ENCODE measurements around the gene NDUFS1. TPM values are rescaled to one million over a fixed set of nuclear protein-coding genes. Genes with fewer than 3 reads are reported as not detected.
"Not testable (repeated sequence)": the region's sequence is repeated elsewhere in the genome, so short reads cannot be mapped to it uniquely, and the experiment has no call there.

The NDUFS1 gene
- total RNA-seq, 4 donors from 2014 or later = 37.0 to 118 (median 76.5) TPM

- TF ChIP-seq CTCF (IDR thresholded peaks at IDR 0.05) (no peak), EP300 (IDR thresholded peaks at IDR 0.05; ENCODE audit: low read depth) (no peak), POLR2A (IDR thresholded peaks at IDR 0.05) (no peak), POLR2AphosphoS5 (IDR thresholded peaks at IDR 0.05) (no peak)
- no peaks in the 10 kb centered on the region for H3K9me3 ChIP-seq
- intact Hi-C loops (cut with DNase I; ENCODE audit: low total_unique reads) (no loop called here), in situ Hi-C loops (cut with MboI; ENCODE audit: low pct_ligation_motif_present in 1 of 4, low pct_unique_long_range_greater_than_20kb in 1 of 4, low sequenced_read_pairs in 3 of 4) (no loop called here)
- H3K27ac ChIP-seq = no peak overlapping the region
- DNase-seq = no peak
- no peak overlapping the region for H3K4me3 ChIP-seq
- peaks cover 0 to 98% (median 44%) of the 10 kb centered on the region in 4 donors for H3K36me3 ChIP-seq
- 99 to 100% methylated on average over 2 of the region's 2 CpGs for WGBS, 2 donors (ENCODE audit: low coverage in 1 of 2)
- no peaks in the 10 kb centered on the region for H3K27me3 ChIP-seq
- no peaks in the 10 kb centered on the region for H3K4me1 ChIP-seq
These were observed 14.9 kb downstream of the NDUFS1 start for GRCh38 chr2:206144383-206144782.

GRCh38 chr2:206143451-206143850 is 15.8 kb downstream of the NDUFS1 start:
- WGBS, 2 donors (ENCODE audit: low coverage in 1 of 2) = 94 to 100% methylated on average over 4 of the region's 4 CpGs
- H3K9me3 ChIP-seq = no peaks in the 10 kb centered on the region
- no peak overlapping the region for H3K27ac ChIP-seq
- no peaks in the 10 kb centered on the region for H3K27me3 ChIP-seq
- H3K4me3 ChIP-seq = no peak overlapping the region
- in situ Hi-C loops (cut with MboI; ENCODE audit: low pct_ligation_motif_present in 1 of 4, low pct_unique_long_range_greater_than_20kb in 1 of 4, low sequenced_read_pairs in 3 of 4) = no loop called here
- H3K36me3 ChIP-seq = peaks cover 0 to 98% (median 45%) of the 10 kb centered on the region in 4 donors
- no peaks in the 10 kb centered on the region for H3K4me1 ChIP-seq
- no peak for DNase-seq
- intact Hi-C loops (cut with DNase I; ENCODE audit: low total_unique reads) = no loop called here
- no peak for TF ChIP-seq CTCF (IDR thresholded peaks at IDR 0.05)

- H3K27me3 ChIP-seq = no peaks in the 10 kb centered on the region
- no peaks in the 10 kb centered on the region for H3K9me3 ChIP-seq
- TF ChIP-seq CTCF (IDR thresholded peaks at IDR 0.05) (no peak), POLR2A (IDR thresholded peaks at IDR 0.05) (no peak), POLR2AphosphoS5 (IDR thresholded peaks at IDR 0.05) (no peak), EP300 (IDR thresholded peaks at IDR 0.05; ENCODE audit: low read depth) (no peak)
- in situ Hi-C loops (cut with MboI; ENCODE audit: low pct_ligation_motif_present in 1 of 4, low pct_unique_long_range_greater_than_20kb in 1 of 4, low sequenced_read_pairs in 3 of 4) (no loop called here), intact Hi-C loops (cut with DNase I; ENCODE audit: low total_unique reads) (no loop called here)
- DNase-seq = no peak
- H3K4me1 ChIP-seq = no peaks in the 10 kb centered on the region
- peaks cover 3 to 94% (median 42%) of the 10 kb centered on the region in 4 donors for H3K36me3 ChIP-seq
- H3K27ac ChIP-seq = no peak overlapping the region
- no peak overlapping the region for H3K4me3 ChIP-seq
These were observed 31.6 kb downstream of the NDUFS1 start for GRCh38 chr2:206127656-206128055.

- Histone ChIP-seq H3K9me3 (no peaks in the 10 kb centered on the region), H3K4me3 (no peak overlapping the region), H3K4me1 (no peaks in the 10 kb centered on the region), H3K27ac (no peak overlapping the region), H3K36me3 (peaks cover 3 to 92% (median 42%) of the 10 kb centered on the region in 4 donors), H3K27me3 (no peaks in the 10 kb centered on the region)
- no peak for DNase-seq
- TF ChIP-seq EP300 (IDR thresholded peaks at IDR 0.05; ENCODE audit: low read depth) = no peak
- TF ChIP-seq POLR2A (IDR thresholded peaks at IDR 0.05) = no peak
- no peak for TF ChIP-seq POLR2AphosphoS5 (IDR thresholded peaks at IDR 0.05)
- no peak for TF ChIP-seq CTCF (IDR thresholded peaks at IDR 0.05)
- in situ Hi-C loops (cut with MboI; ENCODE audit: low pct_ligation_motif_present in 1 of 4, low pct_unique_long_range_greater_than_20kb in 1 of 4, low sequenced_read_pairs in 3 of 4) = no loop called here
- intact Hi-C loops (cut with DNase I; ENCODE audit: low total_unique reads) = no loop called here
These were observed 33.3 kb downstream of the NDUFS1 start for GRCh38 chr2:206125901-206126300.

GRCh38 chr2:206122569-206122968 is 36.7 kb downstream of the NDUFS1 start:
- H3K9me3 ChIP-seq; H3K4me1 ChIP-seq; DNase-seq; in situ Hi-C loops (cut with MboI; ENCODE audit: low pct_ligation_motif_present in 1 of 4, low pct_unique_long_range_greater_than_20kb in 1 of 4, low sequenced_read_pairs in 3 of 4); H3K4me3 ChIP-seq; intact Hi-C loops (cut with DNase I; ENCODE audit: low total_unique reads); H3K27me3 ChIP-seq; H3K27ac ChIP-seq: not testable (repeated sequence)
- peaks cover 0 to 74% (median 36%) of the 10 kb centered on the region in 4 donors for H3K36me3 ChIP-seq
- 100% methylated on average over 2 to 3 of the region's 3 CpGs for WGBS, 2 donors (ENCODE audit: low coverage in 1 of 2)

All from transverse colon (tissue), 4 donors.